Posterior vena cava (tissue), 2 donors: ENCODE results near the gene HELZ2. TPM values are rescaled to one million over a fixed set of nuclear protein-coding genes. Genes with fewer than 3 reads are reported as not detected.

Experiments used
- DNase-seq: peaks from one replicate; pipeline ENCODE4 v3.0.0-alpha.2; 2020; ENCODE audit warnings: low spot score
- intact Hi-C, 2 donors: fragments of 100-400 bp; cut with DNase I; formaldehyde crosslinking; loops; one replicate each; pipeline versions ENCODE4 v1.14.1 to v1.14.2; 2022 to 2023
- total RNA-seq, 2 donors: library from RNA; stranded (reverse); fragmentation: NEBNext Ultra II Directional; extraction: Animal tissue kit (Norgen Biotek cat#: 25700); gene quantifications; one replicate each; pipeline ENCODE4 v1.2.1, GENCODE V29; 2021
- donor health status: DM: yes; HTN: yes; CAD: no.
- donor health status: DM: yes; HTN: yes; CAD: no.

The HELZ2 gene
- total RNA-seq, 2 donors from 2014 or later, result 13.7 to 25.5 TPM

DNA sequence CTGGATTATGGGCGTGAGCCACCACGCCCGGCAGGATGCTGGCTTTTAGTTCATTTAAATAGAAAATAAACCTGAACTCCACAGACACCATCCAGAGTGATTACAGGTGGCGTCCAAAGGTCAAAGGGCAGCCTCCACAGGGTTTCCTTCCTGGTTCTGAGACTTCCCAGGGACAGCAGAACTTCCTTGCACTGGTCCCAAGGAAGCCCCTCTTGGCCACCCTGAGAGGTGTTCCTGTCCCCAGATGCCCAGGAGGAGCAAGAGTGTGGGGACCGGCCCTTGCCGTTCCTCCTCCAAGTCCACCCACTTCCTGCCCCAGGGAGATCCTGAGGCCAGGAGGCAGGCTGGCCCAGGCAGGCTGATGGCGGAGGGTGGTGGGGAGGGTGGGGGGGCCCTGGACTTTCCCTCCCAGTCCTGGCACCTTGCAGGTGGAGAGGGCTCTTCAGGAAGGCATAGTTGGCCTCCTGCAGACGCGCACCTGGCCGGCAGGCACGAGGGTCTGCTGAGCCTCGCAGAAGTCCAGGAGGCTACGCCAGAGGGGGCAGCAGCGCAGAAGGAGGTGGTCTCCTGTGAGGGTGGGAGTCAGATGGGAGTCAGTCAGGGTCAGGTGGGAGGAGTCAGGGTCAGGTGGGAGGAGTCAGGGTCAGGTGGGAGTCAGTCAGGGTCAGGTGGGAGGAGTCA, 15.1 kb downstream of the HELZ2 start:
- intact Hi-C loops, result loop anchor here in 1 of 2 donors (1.0 kb wide), 1 partner anchor 31 kb away; no protein-coding TSS in a partner anchor
- DNase-seq, result no peak

DNA sequence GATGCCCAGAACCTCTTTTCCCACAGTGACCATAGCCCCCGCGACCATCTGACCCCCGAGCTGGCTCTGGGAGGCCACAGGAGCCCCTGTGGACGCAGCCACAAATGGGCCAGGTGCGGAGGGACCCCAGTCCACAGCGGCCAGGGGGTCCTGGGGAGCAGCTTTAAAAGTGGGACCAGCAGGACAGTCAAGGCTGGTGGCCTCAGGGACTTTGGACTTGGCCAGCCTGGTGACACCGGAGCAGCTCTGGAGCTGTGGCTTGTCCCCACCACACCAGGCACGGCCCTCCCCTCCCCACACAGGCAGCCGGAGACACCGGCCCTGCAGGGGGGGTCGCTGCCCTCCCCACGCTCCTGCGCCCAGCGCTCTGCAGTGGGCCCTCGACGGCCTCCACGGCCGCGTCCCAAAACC, 16.6 kb downstream of the HELZ2 start:
- DNase-seq, result no peak
- intact Hi-C loops, result no loop called here

DNA sequence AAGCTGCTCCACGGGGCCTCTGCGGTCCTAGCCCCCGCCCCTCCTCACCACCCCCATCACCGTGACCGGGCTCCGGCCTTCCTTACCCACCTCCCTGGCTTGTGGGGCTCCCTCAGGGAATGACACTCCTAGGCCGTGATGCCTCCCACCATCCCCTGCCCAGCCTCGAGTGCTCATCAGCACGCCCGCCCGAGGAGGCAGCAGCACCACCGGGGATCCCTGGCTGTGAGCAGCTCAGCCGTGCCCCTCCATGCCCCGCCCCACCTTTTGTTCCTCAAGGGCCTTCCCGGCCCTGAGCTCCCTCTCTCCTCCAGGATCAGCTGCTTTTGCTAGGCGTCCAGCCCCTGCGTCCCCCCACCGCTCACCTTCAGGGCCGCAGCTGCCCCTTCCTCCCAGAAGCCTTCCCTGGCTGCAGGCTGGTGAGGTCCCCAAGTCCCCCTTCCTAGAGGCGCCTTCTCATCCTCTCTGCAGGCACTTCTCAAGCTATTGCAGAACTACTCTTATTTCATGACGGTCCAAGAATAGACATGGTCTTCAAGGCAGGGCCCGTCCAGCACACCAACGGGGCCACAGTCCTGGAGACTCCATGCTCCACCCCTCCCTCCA, 17.1 kb downstream of the HELZ2 start:
- no peak for DNase-seq
- intact Hi-C loops, result no loop called here

DNA sequence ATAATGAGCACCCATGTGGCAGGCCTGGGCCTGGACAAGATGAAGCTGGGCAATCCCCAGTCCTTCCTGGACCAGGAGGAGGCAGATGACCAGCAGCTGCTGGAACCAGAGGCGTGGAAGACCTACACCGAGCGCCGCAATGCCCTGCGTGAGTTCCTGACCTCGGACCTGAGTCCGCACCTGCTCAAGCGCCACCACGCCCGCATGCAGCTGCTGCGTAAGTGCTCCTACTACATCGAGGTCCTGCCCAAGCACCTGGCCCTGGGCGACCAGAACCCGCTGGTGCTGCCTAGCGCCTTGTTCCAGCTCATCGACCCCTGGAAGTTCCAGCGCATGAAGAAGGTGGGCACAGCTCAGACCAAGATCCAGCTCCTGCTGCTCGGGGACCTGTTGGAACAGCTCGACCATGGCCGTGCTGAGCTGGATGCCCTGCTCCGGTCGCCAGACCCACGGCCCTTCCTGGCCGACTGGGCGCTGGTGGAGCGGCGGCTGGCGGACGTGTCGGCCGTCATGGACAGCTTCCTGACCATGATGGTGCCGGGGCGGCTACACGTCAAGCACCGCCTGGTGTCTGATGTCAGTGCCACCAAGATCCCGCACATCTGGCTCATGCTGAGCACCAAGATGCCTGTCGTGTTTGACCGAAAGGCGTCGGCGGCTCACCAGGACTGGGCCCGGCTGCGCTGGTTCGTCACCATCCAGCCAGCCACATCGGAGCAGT, 18.2 kb downstream of the HELZ2 start:
- intact Hi-C loops, result no loop called here
- DNase-seq, result no peak

DNA sequence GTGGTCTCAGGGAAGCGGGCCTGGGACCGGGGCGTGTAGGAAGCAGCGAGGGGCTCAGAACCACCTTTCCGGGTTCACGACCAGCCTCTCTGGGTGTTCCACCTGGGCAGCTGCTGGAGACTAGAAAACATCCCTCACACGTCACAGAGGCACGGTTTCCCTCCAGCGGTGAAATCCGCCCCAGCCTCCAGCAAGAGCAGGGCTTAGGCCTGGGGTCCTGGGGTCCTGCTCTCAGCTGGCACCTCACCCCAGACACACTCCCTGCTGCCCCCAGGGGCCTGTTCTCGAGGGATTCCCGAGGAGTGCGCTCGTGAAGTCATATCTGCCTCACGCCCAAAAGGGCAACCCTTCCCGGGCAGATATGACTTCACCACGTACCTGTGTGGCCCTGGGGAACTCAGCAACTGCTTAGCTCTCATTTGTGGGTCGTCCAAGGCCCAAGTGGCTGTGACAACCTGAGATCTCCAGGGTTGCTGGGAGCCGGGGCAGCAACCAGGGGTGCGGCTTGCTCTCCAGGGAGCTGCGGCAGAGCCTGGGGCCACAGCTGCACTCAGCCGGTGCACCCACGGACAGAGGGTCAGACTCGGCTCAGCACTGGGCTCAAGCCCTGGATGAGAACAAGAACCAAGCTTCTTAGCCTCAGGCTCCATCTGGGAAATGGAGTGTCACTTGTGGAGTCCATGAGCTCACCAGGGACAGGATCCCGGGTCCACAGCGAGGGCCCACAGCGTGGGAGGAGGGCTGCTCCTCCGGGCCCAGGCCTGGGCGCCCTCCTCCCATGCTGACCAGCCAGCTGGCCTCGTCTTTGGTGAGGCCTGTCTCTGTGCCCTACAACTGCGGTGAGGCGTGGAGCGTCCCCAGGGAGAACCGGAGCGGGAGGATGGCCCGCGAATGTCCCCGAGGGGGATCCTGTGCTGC, 19.4 kb downstream of the HELZ2 start:
- intact Hi-C loops, result no loop called here
- DNase-seq, result no peak

DNA sequence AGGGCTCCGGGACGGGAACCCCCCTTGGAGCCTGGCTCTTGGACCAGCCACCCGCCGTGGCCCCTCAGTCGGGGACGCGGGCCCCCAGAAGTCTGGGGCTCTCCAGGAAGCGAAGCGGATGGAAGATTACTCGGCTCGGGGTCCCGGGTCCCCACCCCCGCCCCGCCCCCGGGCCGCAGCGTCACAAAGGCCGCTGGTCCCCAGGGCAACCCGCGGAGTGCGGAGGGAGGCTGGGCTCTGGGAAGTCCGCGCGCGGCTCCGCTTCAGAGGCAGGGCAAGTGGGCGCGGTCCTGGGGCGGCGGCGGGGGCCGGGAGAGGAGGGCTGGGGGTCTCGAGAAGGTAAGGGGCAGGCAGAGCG, 20.1 kb downstream of the HELZ2 start, which contains the start of gene FNDC11:
TSS of gene FNDC11 (plus strand) at position 227 of the 358 bp plus-strand sequence. CDS start 1,505 bp downstream, outside the sequence.
- no peak for DNase-seq
- intact Hi-C loops, result no loop called here

DNA sequence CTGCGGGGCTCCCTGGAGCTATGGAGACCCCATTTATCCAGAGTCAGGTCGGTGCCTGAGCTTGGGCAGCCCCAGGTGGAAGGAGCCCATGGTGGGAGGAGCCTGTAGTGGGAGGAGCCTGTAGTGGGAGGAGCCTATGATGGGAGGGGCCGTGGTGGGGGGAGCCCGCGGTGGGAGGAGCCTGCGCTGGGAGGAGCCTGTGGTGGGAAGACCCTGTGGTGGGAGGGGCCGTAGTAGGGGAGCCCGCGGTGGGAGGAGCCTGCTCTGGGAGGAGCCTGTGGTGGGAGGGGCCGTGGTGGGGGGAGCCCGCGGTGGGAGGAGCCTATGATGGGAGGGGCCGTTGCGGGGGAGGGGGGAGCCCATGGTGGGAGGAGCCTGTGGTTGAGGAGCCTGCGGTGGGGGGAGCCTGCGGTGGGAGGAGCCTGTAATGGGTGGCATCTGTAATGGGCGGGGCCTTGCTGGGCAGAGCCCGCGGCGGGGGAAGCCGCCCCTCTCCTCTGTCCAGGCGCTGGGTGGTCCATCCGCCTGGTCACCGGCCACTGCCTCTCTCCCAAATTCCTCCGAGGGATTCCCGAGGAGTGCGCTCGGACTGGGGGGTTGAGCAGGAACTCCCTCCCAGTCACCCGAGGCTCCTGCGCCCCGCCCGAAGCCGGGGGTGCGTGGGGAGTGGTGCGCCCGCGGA, 20.6 kb downstream of the HELZ2 start:
- intact Hi-C loops, result no loop called here
- peak; percentile 96 for DNase-seq

DNA sequence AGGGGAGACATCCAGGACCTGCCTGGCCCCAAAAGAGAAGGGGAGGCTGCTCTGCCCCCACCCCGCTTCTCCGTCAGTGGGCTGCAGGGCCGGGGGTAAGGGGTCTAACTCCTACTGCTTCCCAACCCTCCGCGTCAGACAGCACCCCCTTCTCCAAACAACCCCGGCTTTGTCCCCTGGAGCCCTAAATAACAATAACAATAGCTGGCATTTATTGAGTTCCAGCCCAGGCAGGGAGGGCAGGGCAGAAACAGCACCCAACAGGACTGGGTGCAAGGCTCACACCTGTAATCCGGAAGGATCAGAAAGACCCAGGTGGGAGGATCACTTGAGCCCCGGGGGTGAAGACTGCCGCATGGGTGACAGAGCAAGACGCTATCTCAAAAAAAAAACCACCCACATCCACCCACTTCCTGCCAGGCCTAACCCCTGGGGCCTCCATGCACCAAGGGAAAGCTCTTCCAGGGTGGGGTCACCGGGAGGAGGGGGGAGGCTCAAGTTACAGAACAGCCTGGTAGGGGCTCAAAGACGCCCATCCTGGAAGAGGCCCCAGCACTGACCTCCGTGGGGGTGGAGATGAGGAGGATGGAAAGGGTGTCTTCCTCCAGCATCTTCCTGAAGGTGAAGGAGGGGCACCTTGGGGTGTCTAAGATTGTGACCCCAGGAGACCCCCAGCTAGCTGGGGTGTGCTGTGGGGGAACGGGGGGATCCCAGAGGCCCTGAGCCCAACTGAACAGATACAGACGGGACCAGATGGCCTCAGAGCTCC, 21.4 kb downstream of the HELZ2 start:
- intact Hi-C loops, result no loop called here
- no peak for DNase-seq

DNA sequence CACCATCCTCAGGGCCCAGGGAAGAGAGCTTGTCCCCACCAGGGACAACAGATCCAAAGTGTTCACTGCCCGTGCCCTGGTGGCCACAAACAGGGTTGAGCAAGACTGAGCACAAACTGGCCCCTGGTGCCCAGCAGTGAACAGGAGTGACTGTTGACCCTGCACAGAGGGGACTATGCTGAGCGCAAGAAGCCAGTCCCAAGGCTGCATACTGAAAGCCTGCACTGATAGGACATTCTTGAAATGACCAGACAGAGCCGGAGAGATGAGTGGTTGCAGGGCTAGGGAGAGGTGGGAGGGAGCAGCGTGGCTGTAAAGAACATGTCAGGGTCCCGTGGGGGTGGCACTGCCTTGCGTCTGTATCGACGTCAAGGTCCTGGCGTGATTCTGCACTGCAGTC, 23.0 kb downstream of the HELZ2 start:
- intact Hi-C loops, result no loop called here
- DNase-seq, result no peak

DNA sequence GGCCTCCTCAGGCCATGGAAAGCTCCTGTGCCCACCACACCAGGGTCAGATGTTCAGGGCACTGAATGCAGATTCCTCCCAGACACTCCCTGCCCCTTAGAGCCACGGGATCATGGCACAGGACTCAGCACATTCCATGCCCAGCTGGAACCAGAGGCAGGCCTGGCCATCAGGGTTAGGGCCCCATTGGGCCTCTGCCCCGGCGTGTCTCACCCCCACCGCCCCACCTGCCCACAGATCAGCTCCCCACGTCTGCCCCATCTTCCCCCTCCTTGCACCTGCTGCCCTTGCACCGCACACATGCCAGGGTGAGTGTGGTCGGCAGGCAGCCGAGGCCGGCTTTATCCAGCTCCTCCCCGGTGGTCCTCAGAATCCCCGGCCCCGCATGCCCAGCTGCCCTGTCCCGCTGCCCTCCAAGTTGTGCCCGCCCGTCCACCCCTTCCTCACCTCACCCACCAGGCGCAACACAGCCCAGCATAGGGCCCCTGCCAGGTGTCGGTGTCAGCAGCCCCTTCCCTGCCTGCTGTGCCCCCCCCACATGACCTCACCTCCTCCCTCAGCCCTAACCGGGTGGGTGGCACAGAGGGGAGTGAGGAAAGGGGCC, 24.3 kb downstream of the HELZ2 start:
- DNase-seq, result no peak
- intact Hi-C loops, result no loop called here

DNA sequence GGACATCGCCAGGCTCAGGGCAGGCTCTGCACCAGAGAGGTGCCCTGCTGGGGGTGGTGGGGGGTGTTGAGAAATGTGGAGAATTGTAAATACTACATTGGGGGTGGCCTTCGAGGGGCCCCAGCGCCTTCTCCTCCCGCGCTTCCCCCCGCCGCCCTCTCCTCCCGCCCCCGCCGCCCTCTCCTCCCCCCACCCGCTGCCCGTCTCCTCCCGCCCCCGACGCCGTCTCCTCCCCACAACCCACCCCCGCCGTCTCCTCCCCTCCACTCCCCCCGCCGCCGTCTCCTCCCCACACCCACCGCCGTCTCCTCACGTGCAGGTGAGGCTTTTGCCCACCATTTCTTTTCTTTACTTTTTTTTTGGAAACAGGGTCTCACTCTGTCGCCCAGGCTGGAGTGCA, 25.0 kb downstream of the HELZ2 start:
- no peak for DNase-seq
- intact Hi-C loops, result no loop called here

DNA sequence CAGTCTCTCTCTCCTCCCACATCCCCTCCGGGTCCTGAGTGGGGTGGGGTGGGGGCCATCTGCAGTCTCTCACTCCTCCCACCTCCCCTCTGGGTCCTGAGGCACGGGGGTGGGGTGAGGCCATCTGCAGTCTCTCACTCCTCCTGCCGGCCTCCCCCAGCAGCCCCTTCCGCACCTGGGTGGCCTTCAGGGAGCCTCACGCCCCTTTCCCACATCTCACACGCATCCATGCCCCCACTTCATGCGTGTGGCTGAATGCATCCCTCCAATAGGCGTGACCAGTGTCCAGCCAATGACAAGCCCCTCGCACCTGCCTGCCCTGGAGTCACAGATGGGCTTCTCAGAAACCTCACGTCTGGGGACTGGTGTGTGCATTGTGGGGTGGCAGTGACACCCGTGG, 25.5 kb downstream of the HELZ2 start:
- intact Hi-C loops, result no loop called here
- no peak for DNase-seq

DNA sequence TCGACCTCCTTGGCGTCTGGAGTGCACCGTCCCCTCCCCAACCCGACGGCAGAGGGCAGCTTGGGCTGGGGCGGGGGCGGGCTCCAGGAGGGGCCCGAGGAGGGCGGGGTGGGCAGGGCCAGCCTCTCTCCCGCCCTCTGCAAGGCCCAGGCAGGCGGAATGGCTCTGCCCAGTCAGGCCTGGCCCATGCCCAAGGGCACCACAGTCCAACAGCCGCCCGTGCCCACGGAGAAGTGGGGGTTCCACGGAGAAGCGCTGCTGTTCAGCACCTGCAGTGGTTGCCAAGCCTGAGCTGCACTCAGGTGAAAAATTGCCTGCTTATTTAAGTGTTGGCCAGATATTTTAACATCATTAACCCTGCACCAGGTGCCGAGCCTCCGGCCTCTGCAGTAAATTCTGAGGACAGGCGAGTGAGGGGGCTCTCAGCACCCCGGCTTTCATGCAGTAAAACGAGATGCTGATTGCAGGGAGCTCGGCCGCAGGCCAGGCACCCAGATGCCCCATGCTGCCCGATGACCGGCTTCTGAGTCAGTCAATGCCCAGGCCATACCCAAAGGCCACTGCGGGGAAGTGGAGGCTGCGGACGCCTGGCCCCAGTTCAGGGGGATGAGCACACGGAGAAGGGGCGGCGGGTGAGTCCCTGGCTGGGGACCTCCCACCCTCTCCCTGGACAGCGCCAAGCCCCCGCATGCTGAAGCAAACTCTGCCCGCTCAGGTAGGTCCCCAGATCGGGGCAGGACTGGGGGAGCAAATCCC, 26.1 kb downstream of the HELZ2 start, which contains the start of gene SRMS:
TSS of gene SRMS (minus strand) at position 25 of the 756 bp plus-strand sequence. CDS start 286 bp downstream, outside the sequence.
- DNase-seq, result no peak
- intact Hi-C loops, result no loop called here

DNA sequence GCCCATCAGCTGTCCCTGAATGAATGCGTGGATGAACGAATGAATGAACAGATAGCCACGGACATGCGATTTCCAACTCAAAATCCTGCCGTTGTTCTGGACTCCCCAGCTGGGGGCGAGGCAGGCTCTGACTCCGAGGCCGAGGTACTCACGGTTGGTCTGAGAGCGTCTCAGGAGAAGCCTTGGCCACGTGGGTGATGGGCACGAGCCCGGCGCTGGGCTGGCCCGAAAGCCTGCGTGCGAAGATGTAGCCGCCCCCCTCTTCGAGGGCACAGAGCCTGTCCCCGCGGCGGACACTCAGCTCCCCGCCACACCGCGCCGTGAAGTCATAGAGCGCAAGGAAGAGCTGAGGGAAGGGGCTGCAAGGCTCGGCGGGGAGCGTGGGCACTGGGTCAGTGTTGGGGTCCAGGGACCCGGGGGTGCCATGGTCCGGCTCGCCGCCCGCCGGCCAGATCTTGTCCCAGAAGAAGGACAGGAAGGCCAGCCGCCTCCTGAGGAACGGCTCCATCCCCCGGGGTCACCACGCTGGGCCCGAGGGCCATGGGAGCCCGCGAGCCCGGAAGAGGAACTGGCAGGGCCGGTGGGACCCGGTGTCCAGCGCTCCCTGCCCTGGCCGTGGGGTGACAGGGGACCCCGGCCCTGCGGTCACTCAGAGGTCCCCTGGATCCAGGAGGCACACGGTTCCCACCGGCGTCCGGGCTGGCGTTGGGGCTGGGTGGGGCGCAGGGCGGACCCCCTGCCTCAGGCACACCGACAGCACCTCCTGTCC, 26.9 kb downstream of the HELZ2 start:
- intact Hi-C loops, result no loop called here
- no peak for DNase-seq

DNA sequence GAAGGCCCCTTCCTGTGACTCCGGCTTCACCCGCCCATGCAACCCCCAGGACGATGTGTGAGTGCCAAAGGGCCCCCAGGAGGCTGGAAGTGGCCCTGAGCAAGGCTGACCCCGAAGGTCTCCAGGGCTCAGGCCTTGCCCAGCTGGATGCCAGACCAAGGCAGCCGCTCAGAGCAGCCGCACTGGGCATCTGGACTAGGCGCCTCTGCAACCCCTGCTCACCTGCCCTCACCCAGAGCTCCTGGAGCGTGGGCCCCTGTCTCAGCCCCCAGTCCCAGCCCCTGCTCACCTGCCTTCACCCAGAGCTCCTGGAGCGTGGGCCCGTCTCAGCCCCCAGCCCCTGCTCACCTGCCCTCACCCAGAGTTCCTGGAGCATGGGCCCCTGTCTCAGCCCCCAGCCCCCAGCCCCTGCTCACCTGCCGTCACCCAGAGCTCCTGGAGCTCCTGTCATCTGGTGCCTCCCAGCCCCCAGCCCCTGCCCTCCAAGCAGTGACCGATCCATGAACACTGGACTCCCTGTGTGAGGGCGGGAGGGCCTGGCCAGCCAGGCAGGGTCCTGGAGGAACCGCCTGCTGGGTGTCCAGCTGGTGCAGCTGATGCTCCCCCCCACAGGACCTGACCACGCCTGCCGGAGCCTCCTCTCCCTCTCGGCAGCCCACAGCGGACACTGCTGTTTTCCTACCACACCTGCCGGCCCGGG, 27.6 kb downstream of the HELZ2 start:
- DNase-seq, result no peak
- intact Hi-C loops, result no loop called here

DNA sequence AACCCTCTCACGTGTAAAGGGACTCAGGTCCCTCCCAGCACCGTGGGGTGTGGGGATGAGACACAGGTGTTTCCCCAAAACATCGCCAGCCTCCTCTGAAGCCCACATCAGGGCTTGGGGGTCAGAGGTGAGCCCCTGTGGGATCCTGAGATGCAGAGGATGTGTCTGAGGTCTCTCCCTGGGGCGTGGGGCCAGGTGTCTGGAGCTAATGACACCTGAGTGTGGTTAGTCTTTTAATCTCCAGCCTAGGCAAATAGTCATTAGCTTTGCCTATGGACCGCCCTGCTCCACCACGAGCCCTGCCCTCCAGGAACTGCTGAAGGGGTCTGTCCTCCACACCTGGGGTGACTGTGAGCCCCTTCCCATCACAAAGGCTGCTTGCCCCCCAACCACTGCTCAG, 28.2 kb downstream of the HELZ2 start:
- intact Hi-C loops, result no loop called here
- DNase-seq, result no peak
